Measurements from ENCODE around the gene GABRB2.
A peak's percentile ranks its signal among the peaks of the same experiment; 100 is the strongest.

The GABRB2 gene

GRCh38 chr5:161387121-161387520 lies 159.4 kb downstream of the GABRB2 start:
- DNase-seq (ENCODE audit: low spot score), result no peak

- no peak for DNase-seq (ENCODE audit: low spot score)
Measured at GRCh38 chr5:161385027-161385426, 161.5 kb downstream of the GABRB2 start.

- no peak for DNase-seq (ENCODE audit: low spot score)
Measured at GRCh38 chr5:161382685-161383084, 163.8 kb downstream of the GABRB2 start.

- DNase-seq (ENCODE audit: low spot score), result no peak
Measured at GRCh38 chr5:161380486-161380885, 166.0 kb downstream of the GABRB2 start.

DNA sequence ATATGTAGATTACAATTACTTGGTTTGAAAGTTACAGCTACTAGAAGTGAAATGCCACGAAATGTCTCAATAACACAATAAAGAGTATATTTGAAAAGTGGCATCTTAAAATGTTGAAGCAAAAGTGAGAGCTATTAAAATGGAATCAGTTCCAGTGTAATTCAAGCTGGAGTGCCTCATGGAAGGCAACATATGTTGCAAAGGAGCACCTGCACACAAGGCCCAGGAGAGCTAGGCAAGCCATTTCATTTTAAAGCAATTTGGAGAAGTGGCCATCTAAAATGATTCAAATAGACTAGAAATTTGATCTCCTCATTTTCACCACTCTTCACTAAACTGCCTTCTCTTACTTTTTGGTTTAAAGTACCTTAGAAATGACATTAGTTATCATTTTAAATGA lies 167.8 kb downstream of the GABRB2 start:
- no peak for DNase-seq (ENCODE audit: low spot score)

DNA sequence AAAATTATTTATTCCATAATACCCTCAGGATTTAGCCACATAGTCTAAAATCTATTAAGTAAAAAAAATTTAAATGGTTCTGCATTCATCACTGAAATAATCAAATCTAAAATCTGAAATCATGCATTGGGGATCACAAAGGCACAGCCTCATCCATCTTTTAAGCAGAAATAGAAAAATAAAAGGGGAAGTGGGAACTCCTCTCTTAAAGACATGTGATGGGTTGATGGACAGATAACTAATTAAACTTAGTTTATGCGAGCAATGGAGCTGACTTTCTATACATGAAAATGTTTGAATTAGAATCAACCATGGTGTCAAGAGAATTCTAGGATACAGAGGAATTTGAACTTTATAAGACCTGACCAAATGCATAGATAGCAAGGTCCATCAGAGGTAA lies 170.5 kb downstream of the GABRB2 start:
- no peak for DNase-seq (ENCODE audit: low spot score)

- no peak for DNase-seq (ENCODE audit: low spot score)
Measured at GRCh38 chr5:161373345-161373707, 173.2 kb downstream of the GABRB2 start.

DNA sequence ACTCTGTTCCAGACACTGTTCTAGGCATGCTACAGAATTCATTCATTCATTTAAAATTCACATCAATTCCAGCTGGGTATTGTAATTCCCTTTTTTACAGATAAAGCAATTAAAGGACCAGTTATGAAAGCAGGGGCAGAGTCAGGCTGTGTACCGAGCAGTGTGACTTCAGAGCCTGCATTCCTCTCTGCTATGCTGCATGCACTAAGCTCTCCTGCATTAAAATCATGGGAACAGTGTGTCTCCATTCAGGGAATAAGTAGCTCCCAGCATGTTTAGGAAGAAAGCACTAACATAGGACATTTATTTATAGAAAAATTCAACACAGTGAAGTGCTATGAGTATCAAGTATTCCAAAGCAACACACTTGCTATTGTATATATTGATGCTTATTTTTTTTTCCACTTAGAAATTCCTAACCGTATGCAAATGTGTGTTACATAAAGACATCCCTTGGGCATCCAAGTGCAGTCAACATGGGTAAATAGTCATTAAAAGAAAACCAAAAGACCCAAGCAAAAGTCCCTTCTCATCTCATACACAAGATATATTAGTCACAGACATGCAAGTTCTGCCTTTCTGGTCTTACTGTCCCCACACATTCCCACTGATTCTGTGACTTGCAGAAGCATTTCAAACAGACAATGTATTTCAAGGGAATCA lies 173.7 kb downstream of the GABRB2 start:
- DNase-seq (ENCODE audit: low spot score), result no peak

DNA sequence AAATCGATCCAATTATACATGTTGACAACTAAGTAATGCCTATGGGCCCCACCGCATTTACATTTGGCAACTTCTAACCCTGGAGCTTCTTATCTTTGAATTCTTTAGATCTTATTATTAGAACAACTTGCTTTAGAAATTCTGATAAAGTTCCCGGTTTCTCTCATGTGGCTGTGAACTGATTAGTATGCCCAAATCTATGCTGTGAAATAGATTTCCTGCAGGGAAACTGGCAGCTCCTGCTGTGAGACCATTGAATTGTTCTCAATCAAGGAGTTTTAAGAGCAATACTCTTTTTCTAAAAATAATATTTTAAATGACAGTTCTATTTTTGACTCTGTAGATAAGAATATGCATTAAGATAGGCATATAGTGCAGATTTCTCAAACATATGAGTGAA lies 177.5 kb downstream of the GABRB2 start:
- DNase-seq (ENCODE audit: low spot score), result no peak

- no peak for DNase-seq (ENCODE audit: low spot score)
Measured at GRCh38 chr5:161358446-161358845, 188.1 kb downstream of the GABRB2 start.

GRCh38 chr5:161344234-161344633 lies 202.3 kb downstream of the GABRB2 start:
- no peak for DNase-seq (ENCODE audit: low spot score)

DNA sequence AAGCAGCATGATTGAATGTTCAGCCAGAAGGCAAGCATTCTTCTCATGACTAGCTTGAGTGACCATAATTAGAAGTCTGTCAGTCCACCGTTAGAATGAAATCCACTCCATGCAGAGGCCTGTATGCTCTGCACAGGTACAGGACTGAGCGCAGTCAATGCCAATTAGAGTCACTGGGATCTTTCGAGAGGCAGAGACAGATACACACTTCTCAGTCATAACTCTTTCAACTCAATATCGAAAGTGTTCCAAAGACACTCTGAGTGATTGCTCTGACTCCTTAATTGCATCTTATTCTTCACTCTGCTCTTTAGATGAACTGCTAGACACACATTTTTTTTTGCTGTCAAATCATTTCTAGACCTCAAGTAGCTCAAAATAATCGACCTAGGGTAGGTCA lies 203.6 kb downstream of the GABRB2 start:
- DNase-seq (ENCODE audit: low spot score), result no peak

GRCh38 chr5:161340012-161340411 lies 206.5 kb downstream of the GABRB2 start:
- no peak for DNase-seq (ENCODE audit: low spot score)

DNA sequence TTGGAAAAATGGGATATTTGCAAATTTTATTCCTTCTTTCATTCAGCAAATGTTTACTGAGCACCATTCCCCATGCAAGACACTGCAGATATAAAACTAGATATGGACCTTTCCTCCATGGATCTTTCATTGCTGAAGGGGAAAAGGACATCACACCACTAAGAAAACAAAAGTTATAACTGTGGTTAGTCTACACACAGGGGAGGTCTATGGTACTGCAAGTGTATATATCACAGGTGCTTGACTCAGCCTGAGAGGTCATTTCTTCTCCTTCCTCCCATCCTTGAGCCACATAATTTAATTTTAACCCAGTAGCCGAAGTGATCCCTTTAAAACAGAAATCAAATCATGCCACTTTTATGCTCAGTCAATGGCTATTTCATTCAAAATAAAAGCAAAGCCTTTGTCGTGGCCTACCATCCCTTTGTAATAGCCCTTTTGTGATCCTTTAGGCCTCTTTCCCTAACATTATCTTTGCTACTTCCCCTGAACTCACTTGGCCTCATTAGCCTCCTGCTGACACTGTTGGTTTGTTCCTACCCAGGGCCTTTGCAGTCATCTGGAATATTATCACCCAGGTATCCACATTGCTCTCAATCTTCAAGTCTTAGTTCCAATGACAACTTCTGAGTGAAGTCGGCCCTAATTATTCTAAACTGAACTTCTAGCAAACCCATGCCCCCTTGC lies 213.2 kb downstream of the GABRB2 start:
- DNase-seq (ENCODE audit: low spot score), result no peak

DNA sequence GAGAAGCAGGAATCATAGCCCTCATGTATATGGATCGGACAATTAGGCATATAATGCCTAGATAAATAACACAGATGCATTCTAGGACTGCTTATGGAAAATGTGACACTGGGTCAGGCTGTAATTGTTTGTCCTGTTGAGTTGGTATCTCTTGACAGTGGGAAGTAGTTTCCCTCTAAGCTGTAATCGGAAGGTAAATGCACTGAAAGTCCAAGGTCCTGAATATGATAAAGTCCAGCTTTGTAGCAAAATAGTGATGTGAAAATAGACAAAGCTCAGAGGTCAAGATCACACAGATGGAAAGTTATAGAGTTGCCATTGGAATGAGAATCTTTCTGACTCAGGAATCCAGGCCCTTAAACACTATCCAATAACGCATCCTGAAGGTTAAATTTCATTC lies 214.2 kb downstream of the GABRB2 start:
- no peak for DNase-seq (ENCODE audit: low spot score)

- DNase-seq (ENCODE audit: low spot score), result peak; percentile 2
Measured at GRCh38 chr5:161314033-161314432, 232.5 kb downstream of the GABRB2 start.

GRCh38 chr5:161312882-161313281 lies 233.6 kb downstream of the GABRB2 start:
- no peak for DNase-seq (ENCODE audit: low spot score)

DNA sequence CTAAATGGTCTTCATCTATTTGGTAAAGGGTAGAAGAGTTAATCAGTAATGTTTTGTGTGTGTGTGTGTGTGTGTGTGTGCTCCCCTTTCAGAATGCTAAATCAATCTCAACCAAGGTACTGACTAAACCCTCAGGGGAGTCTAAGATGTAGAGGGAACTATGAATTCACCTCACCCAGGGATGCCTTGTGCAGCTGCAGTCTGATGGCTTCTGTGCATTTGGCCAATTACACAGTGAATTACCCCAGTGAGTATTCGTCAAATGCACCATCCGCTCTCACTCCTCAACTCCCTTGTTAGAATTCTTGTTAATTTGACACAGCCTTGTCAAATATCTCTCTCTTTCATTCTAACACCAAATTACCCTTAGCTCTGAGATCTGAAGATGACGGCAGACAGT lies 234.6 kb downstream of the GABRB2 start:
- DNase-seq (ENCODE audit: low spot score), result no peak

DNA sequence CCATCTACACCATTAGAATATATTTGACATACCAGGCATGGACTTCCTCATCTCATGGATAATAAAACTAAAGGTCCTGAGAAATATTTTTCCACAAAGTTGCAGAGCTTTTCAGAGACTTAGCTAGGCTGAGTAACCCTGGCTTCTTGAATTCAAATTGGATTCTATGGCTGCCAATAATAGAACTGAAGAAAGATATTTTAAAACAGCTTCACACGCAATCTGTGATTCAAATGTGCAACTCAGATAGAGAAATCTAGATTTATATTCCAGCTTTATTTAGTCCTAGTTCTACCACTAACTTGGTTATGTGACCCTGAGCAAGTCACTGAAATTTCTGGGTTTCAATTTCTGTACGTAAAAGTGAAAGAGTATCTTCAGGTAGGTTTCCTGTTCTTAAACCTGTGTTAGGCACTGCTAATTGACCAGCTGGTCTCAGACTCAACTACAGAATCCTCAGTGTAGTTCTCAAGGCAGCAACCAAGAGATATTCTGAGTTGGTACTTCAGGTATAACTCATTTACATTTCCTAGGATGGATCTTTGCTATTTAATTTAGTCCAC lies 235.3 kb downstream of the GABRB2 start:
- no peak for DNase-seq (ENCODE audit: low spot score)

DNA sequence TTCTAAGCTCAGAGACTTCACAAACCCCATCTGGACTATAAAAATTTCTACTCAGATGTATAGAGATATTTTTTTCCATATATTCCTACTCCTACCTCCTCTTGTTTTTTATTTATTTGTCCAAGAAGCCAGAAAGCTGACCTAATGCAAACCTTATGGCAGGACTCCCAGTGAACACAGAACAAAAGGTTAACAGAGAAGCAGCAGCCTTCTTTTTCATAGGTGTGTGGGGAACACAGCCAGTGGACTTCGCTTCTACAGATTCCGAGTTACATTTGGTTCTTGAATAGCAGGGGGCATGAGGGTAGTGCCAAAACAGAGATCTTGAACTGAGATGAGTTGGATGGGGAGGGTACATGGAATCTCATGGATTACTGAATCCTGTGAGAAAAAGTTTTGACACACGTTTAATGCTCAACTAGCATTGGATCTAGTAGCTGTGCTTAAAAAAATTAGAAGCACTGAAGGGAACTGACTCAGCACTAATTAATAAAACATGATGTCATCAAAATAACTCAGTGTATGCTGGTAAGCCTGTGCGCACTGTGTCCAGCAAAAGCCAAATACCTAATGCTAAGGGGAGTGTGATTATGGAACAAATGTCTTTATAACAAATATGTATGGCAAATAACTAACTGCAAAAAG lies 240.1 kb downstream of the GABRB2 start:
- no peak for DNase-seq (ENCODE audit: low spot score)

GRCh38 chr5:161305601-161306000 lies 240.9 kb downstream of the GABRB2 start:
- DNase-seq (ENCODE audit: low spot score), result no peak

DNA sequence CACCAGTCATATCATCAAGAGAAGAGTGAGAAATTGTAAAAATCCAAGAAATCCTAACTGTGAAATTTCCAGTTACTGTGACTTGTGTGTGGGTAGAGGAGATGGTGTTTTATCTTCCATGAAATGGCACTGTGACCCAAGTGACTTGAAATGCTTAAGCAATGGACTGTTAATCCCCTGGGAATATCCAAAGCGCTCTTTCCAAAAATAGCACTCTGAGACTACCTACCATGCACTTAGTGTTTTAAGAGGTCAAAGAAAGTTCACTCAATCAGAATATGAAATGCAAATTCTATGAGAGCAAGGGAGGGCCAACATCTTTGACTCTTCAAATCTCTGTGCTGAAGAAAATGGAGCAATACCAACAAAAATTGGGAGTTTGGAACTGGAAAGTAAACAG lies 244.0 kb downstream of the GABRB2 start:
- no peak for DNase-seq (ENCODE audit: low spot score)

GRCh38 chr5:161301586-161301985 lies 244.9 kb downstream of the GABRB2 start:
- DNase-seq (ENCODE audit: low spot score), result no peak
